HG03571 (cell line): ENCODE data around the gene ALK.

Experiments
- ATAC-seq: cut with Tn5 transposase; IDR thresholded peaks from one replicate; pipeline ENCODE4 v1.9.1; 2021; ENCODE audit not compliant: unreplicated experiment

The ALK gene

DNA sequence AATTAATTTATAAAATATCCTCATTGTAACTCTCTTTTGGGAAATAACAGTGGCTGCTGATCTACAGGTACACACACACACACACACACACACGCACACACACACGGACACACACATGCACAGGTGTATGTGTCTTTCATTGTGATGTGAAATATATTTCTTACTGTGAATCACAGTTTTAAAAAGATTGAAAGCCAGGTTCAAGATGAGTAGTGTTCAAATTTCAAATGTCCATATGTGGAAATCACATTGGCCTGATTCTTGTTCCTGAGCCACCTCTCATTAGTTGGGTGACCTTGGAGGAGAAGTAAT is 372.4 kb downstream of the ALK start:
- ATAC-seq = no peak

DNA sequence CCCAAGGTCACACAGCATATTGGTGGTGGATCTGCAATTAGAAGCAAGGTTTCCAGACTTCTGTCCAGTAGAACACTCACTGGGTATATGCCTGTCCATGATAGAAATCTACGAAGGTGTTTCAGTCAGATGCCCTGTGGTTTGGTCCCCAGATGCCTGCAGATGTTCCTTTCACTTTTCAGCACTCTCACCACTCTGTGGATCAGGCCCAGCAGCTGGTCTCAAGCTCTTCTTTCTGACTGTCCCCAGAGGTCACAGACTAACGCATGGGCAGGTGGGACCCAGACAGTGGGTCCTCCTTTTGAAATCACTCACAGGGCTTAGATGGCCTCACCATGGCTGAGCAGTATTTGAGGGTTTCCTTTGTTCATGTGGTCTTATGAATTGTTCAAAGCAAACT is 376.5 kb downstream of the ALK start:
- no peak for ATAC-seq

DNA sequence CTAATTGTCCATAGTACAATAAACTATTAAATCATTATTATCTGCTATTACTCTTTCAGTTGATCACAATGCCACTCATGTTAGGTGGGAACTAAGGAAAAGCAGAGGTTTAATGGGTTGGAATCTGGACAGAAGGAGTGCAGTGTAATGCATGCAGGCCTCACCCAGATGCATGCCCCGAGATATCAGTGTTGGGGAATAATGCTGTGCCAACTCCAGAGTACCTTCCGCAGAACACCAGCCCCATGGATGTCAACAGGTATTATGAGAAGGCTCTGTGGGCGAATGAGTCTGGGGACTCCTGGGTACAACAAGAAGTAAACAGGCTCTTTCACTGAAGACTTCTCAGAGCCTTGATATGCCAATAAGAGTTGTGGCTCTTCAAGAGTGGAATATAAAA is 377.4 kb downstream of the ALK start:
- ATAC-seq = no peak

DNA sequence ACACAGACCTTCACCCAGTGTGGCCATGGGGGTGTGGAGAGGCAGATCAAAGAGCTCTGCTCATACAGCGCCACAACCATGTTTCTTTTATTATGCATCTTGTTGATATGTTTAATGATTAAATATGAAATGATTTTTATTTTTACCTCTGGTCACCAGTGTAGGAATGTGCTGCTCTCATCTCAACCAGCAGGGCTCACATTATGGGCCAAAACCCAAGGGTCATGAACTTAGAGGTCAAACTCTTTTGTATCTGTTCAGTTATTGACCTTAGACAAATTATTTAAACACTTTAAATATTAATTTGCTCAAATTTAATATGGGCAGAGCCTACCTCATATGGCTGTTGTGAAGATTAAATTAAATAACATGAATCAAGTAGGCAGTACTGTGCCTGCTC is 386.2 kb downstream of the ALK start:
- no peak for ATAC-seq

DNA sequence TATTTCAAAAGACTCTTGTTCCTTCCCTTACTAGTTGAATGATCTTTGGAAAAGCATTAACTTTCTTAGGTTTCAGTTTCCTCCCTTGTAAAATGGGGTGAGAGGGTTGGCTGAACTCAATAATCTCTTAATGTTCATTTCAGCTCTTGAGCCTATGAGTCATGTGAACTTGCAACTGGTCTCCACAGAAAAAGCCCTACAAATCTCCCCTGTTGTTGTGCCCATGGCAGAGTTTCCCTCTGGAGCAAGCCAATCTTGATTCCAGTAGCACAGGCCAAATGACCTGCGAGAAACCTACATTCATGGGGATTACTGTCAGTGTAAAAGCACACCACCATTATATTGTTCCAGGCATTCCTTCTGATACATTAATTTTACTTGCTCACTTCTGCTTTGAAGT is 388.9 kb downstream of the ALK start:
- ATAC-seq = no peak

DNA sequence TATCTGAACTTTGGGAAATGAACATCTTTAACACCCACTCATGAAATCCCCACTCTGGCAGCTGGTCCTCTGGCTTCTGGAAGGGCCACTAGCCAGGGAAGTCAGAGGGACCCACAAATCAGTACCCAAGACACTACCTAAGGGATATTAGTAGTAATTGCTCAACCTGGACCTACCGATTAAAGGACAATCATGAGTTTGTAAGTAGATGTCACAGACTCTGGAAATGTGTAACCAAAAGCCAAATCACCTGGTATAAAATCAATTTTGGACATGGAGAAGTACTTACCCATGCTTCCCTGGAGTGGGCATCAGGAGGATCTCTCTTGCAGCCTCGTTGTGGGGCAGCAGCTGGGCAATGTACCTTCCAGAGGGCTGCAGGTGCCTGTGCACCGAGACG is 389.8 kb downstream of the ALK start:
- ATAC-seq = no peak

DNA sequence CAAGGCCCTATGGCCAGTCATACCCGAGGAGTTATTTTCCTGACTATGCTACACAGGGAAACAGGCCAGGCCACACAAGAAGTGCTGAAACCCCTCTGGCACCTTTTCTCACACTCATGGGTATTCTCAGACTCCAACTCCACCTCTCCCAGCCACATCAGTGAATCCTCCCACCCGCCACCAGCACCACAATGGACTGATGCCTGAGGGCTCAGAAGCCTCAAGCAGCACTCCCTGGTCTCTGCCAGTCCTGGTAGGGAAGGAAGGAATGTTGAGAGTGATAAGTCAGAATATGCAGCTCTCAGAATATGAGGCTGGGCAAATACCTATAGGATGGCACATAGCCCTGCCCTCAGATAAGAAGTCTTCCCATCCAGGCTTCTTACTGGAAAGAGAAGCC is 391.1 kb downstream of the ALK start:
- ATAC-seq = no peak

DNA sequence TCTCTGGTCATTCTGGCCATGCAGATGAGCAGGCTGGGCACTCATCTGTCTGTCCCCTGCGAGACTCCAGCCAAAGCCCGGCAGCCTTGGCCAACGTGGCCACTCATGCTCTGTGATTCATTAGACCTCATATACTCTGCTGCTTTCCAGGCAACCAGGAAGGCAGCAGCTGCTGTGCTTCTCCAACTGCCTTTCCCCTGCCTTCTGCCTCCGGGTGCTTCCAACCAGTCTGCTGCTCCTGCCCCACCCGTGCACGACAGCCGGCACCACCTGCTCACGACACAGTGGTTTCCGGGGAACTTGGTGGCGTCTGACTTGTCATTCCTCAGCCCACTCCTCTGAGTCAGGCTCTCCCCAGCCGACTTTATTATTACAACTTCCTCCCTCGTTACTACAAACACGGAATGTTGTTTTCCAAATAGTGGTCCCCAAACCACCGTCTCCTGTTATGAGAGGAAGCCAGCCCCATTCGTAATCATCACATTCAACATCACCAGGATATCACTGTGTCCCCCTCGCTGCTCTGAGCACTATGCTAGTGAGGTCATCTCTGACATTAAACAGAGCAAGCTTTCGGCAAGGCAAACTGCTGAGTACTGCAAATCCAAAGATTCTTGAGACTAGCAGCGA is 392.4 kb downstream of the ALK start:
- no peak for ATAC-seq

DNA sequence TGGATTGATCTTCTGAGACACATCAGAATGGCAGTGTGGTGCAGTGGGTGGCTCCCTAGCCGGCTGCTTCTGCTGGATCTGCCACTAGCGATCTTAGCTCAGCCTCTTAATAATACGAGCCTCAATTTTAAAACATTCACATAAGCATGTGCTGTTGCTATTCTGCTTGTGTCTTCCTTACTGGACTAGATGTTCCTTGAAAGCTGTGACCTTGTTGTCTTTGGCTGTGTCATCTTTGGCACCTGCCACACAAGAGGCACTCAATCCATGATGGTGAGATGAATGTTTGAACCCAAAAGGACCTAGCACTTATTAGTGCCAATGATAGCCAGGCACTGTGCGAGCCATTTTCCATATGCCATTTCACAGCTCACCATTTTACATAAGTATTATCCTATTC is 393.0 kb downstream of the ALK start:
- ATAC-seq = no peak

DNA sequence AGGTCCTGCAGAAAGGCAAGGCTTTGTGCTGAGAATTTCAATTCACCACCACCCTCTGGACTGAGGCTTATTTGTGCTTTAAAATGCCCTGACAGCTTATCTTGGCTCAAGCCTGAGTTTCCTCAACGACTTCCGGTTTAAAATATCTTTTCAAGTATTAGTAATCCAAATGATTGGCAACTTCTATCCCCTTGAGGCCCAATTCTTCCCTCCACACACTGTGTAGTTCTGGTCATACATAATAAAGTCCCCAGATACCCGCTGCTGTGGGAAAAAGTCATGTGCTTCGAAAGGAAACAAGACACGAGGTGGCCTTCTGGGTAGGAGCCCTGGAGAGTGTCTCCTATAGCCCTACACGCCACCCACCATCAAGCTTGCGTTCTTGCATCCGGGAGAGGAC is 393.4 kb downstream of the ALK start:
- ATAC-seq = no peak

DNA sequence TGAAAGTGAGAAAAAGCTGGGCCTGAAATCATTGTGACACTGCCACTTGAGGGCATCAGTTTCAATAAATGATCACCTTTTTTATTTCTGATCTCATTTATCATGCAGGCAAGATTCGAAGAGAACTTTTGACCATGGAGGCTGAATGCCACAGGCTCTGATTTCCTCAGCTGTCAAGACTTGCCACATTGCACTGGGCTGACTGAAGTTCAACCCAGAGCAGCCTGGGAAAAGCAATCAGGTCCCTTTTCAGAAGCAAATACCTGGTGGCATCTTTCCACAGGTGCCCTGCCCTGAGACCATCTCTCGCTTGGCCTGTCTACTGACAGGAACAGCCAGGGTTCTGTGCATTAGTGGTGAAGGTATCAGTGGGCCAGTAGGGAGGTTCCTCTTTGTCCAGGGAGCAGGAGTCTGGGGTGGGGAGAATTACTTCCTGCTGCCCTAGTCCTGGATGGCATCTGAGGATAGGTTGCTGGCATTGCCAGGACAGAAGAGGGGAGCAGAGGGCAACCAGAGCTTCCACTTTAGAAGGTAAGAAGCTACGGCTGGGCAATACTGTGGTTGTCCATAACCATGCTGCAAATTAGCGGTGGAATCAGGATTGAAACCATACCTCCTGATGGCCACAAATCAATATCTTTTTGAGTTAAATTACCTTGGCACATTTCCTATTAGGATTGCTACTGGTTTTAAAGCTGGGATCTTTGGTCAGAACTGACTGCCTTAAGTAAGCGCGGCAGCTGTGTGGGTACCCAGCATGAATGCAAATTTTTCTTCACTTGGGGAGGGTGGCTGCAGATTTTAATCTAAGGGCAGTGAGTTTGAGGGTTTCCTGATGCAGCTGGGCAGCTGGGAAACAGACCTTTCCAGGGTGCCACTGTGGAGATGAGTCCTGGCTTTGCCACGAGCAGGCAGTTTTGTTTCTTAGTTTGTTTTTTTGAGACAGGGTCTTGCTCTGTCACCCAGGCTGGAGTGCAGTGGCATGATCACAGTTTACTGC is 394.5 kb downstream of the ALK start:
- no peak for ATAC-seq

DNA sequence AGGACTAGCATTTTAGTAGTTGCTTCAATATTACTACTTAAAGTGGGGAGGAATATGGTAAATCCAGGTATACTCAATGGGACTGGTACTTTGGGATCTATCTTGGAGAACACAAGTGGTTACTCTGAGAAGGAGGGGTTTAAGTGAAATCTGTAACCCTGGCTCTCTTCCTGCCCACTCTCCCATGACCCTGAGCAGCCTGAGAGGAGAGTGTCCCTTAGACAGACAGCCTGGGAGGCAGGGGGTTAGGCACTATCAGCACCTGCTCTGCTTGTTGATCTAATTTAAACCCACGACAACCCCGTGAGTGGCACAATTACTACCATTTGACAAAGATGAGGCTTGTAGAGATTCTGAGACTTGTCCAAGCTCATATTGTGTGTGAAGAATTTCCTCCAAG is 395.5 kb downstream of the ALK start:
- ATAC-seq = no peak

DNA sequence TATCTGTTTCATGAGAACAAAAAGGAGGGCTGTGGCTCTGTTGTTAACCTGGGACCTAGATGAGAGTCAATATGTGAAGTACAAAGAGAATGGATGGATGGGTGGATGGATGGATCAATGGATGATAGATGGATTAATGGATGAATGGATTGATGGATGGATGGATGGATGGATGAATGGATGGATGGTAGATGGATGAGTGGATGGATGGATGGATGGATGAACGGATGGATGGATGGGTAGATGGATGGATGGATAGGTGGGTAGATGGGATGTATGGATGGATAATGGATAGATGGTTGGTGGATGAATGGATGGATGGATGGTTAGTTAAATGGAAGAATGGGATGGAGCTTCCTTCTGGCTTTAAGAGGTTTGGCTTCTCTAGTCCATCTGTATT is 396.7 kb downstream of the ALK start:
- ATAC-seq = no peak

DNA sequence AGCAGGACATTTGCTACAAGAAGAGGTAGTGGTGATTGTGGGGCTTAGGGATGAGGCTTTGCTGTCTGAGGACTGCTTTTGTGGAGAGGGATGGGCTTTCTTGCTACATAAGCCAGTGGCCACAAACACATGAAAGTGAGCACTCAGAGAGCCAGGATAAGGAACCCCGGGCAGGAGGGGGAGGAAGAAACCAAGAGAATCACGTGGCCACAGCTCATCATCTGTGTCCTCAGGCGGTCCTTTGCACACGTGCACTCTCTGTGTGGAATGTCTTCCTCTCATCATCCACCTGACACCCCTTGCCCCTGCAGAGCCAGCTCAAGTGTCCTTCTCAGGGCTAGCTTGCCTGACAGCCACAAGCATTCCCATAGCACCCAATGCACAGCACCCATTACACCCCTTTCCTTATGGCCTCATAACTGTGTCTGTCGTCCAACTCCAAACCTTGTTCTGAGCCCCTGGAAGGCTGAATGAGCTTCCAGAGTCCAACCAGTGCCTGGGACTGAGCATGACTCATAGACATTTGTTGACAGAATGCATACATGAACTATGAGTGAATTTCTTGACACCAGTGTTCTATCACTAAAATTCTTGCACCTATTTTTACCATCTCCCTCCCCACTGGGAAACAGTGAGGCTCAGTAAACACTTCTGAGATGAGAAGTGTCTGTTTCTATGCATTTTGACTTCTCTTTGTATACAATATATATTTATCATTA is 398.3 kb downstream of the ALK start:
- no peak for ATAC-seq

DNA sequence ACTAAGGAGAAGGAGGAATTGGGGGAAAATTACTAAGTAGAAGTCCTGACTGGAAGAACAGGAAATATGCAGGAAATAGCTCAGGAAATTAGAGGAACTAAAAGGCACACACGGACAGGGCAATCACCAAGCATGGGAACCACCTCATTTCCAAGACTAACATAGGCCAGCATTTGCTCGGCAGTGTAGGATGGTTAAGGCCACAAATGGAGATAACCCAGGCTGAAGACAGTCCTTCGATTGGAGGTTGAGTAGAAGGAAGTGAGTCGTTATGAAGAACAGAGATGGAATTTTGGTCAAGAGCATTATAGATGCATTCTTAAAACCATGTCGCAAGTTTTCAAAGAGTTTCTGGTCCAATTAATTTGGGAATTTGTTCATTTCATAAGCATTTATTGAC is 401.4 kb downstream of the ALK start:
- no peak for ATAC-seq

DNA sequence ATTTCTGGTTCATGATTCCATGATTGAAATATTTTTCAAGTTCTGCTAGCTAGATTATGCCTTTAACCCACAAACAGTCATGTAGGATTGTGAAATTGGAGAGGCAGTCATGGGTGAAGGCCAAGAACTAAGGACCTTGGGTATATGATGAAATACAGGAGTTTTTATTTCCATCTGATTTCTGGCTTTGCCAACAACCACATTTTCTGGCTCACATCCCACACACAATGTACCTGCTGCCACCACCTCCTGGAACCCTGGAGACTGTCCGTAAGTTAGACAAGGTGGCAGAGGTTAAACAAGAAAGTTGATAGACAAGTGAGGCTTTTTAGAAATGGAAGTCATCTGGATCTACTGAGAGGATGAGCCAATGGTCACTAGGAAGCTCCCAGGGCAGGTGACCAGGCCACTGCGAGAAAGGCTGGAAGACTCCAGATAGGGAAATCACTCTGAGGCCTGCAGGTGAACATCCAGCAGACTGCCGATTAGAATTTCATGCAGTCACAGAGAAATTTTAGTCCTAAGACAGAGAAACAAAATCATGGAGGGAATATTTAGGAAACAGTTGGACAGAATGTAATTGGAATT is 402.0 kb downstream of the ALK start:
- ATAC-seq = no peak

DNA sequence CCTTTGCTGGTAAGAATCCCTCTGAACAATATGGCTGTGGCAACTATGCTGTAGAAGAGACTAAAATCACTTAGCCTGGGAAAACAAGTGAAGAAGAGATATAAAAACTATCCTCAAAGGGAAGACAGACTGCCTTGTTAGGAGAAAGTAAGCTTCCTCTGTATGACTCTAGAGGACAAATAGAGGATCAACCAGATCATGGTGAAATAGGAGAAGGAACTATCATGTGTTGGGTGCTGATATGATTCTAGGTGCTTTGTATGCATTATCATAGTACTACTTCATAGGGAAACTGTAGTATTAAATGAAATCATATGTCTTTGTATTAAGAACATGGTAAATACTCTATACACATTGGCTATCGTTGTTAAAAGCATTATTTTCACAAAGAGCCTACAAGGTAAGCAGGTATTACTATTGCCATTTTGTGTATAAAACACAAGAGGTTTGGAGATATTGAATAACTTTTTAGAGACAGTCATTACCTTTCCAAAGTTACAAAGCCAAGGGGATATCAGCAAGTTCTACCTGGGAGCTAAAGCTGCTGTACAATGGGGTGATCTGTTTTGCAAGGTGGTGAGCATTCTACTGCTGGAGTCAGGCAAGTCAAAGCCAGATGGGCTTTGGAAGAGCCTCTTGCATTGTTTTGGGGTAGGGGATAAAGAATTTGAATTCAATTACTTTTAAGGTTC is 402.6 kb downstream of the ALK start:
- no peak for ATAC-seq

DNA sequence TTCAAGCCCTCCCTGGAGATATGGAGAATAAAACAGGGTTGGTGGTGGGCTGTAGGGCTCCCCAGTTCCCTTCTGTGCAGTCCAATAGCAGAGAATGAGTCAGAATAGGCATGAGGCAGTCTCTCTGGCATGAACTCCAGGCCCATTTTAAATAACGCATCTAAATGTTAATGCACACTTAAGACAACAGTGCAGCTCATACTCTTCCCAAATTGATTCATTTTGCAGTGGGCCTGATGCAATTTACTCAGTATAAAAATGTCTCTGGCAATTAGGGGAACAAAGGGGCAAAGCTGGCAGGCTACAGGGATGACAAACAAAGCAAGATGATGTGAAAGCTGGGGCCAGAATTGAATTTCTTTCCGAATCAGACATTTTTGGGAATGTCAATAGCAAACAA is 403.4 kb downstream of the ALK start:
- no peak for ATAC-seq

DNA sequence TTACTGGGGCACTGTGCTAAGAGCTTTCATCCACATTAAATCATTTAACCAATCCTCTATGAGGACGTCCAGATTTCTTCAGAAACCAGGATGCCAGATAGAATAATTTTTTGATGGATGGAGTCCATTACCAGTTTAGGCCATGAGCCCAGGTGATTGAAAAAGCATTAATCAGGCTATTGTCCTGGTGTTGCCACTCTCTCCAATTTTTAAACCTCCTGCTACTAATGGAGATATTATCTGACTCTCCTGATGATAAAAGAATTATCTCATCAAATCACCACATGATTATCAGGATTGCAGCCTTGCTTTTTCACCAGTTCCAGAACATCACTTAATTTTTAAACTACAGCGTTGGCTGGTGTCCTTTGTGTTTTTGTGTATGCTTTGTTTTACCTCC is 404.0 kb downstream of the ALK start:
- no peak for ATAC-seq

DNA sequence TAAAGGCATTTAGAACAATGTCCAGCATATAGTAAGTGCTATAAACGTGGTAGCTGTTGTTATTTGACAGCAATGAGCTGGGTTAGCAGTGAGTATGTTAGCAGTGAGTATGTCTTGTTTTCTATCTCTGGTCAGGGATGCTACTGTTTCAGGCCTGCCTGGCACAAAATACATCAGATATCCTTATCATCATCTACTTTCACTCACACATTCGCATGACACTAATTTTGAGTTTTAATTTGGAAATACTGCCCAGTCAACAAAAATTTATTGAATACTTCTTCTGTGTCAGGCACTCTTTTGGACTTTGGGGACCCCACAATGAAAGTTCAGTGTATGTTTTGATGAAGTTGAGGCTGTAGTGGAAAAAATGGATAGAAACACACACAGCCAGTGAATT is 404.6 kb downstream of the ALK start:
- no peak for ATAC-seq

DNA sequence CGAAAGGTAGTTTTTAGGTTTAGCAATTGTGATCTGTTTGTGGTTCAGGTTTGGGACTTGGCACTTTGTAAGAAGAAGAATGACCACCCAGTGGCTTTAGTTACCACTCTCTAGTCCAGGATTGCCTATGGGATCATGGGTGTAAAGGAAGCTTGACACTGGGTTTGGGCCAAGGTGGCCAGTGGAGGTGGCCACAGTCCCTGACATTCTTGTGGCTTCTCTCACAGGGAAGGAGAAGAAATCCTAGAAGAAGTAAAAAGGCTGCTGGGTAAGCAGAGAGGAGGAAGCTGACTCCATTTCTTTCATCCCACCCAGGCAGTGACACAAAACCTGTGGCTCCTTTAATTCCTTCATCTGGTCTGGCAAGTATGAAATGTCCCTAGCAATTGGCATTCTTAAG is 411.5 kb downstream of the ALK start:
- no peak for ATAC-seq
